GM12878 (cell line): ENCODE measurements around the gene MYL11. TPM values are rescaled to one million over a fixed set of nuclear protein-coding genes. Genes with fewer than 3 reads are reported as not detected.
A peak's percentile ranks its signal among the peaks of the same experiment; 100 is the strongest.
"Not testable (repeated sequence)": the region's sequence is repeated elsewhere in the genome, so short reads cannot be mapped to it uniquely, and the experiment has no call there.

Experiments used
- ATAC-seq: fragments of 200-7000 bp; cut with Tn5 transposase; 3 replicates; pipeline ENCODE4 v1.9.1; 2020; ENCODE audit warnings: mild to moderate bottlenecking, moderate library complexity
- BruUV-seq: library from RNA; stranded (reverse); fragments of 400-500 nt; replicated peaks from 2 replicates; lab custom pipeline; 2021; lab: Mats Ljungman, UMichigan
- CTCF ChIA-PET: fragments of 300-600 bp; sonication (Branson Sonifier 250); formaldehyde crosslinking; extraction: SDS; loops from one replicate; lab custom pipeline; 2021; ENCODE audit warnings: inconsistent platforms; lab: Yijun Ruan, JAX
- POLR2A ChIA-PET: fragments of 350-600 bp; formaldehyde crosslinking; extraction: SDS; loops from one replicate; lab custom pipeline; 2021; ENCODE audit warnings: inconsistent platforms; lab: Charles Lee
- RAD21 ChIA-PET: fragments of 300-600 bp; sonication (Branson Sonifier 250); formaldehyde crosslinking; loops from one replicate; lab custom pipeline; 2023; ENCODE audit warnings: antibody characterized with exemption; ENCODE audit not compliant: unreplicated experiment; lab: Charles Lee
- SMC1A ChIA-PET: fragments of 300-600 bp; sonication (Branson Sonifier 250); formaldehyde crosslinking; loops from one replicate; lab custom pipeline; 2023; ENCODE audit not compliant: unreplicated experiment, uncharacterized antibody; lab: Charles Lee
- DNase-seq: peaks from one replicate; pipeline ENCODE4 v3.0.0-alpha.2; 2011; ENCODE audit warnings: low read depth, low spot score
- FAIRE-seq: peaks from 3 replicates; lab custom pipeline; 2011; peaks lifted over from hg19 to GRCh38; lab: Jason Lieb, UNC
- H2AFZ ChIP-seq: 2 replicates; pipeline ENCODE4 v1.6.0; 2011; ENCODE audit warnings: low read depth, low read length, control low read depth; ENCODE audit not compliant: control insufficient read depth
- H3K27ac ChIP-seq: 2 replicates; pipeline ENCODE4 v1.5.1; 2011; ENCODE audit warnings: control low read depth; ENCODE audit not compliant: control insufficient read depth, insufficient read depth
- H3K27me3 ChIP-seq, 2 experiments: replicated peaks in 1 of 2; 2 replicates each; pipeline versions ENCODE4 v1.6.0 to v1.6.1; 2011; ENCODE audit warnings: low read length in 1 of 2; ENCODE audit not compliant: control insufficient read depth in 2 of 2, insufficient read depth in 2 of 2
- H3K36me3 ChIP-seq, 2 experiments: 2 replicates each; pipeline ENCODE4 v1.5.1; 2011; ENCODE audit warnings: low read length in 1 of 2; ENCODE audit not compliant: control insufficient read depth in 2 of 2, insufficient read depth in 2 of 2
- H3K4me1 ChIP-seq: 2 replicates; pipeline ENCODE4 v1.6.1; 2011; ENCODE audit warnings: mild to moderate bottlenecking, low read length, moderate library complexity, mixed read lengths; ENCODE audit not compliant: control insufficient read depth, insufficient read depth
- H3K4me2 ChIP-seq: 2 replicates; pipeline ENCODE4 v1.6.0; 2011; ENCODE audit warnings: control low read depth; ENCODE audit not compliant: control insufficient read depth, insufficient read depth
- H3K4me3 ChIP-seq: fragments of 200-600 bp; sonication (generic); 2 replicates; pipeline ENCODE4 v1.5.1; 2016
- H3K79me2 ChIP-seq: 2 replicates; pipeline ENCODE4 v1.6.0; 2011; ENCODE audit warnings: low read length; ENCODE audit not compliant: control insufficient read depth, insufficient read depth
- H3K9ac ChIP-seq: 2 replicates; pipeline ENCODE4 v1.8.0; 2011; ENCODE audit warnings: low read length, control low read depth, mixed read lengths; ENCODE audit not compliant: control insufficient read depth, insufficient read depth
- H3K9me3 ChIP-seq: replicated peaks from 3 replicates; pipeline ENCODE4 v1.5.1; 2011; ENCODE audit warnings: mild to moderate bottlenecking, low read length; ENCODE audit not compliant: control insufficient read depth, insufficient read depth
- H4K20me1 ChIP-seq: 2 replicates; pipeline ENCODE4 v1.6.0; 2011; ENCODE audit not compliant: control insufficient read depth, insufficient read depth
- KDM1A ChIP-seq: fragments of 200-600 bp; sonication (generic); IDR thresholded peaks from 2 replicates; pipeline ENCODE4 v1.6.1; 2016; ENCODE audit warnings: borderline replicate concordance
- LARP7 ChIP-seq: fragments of 450-650 bp; IDR thresholded peaks from 2 replicates; pipeline ENCODE4 v1.6.1; 2017; ENCODE audit warnings: mild to moderate bottlenecking
- ZBTB40 ChIP-seq: fragments of 450-650 bp; IDR thresholded peaks from 2 replicates; pipeline ENCODE4 v1.6.1; 2016; ENCODE audit warnings: mild to moderate bottlenecking, moderate library complexity, borderline replicate concordance
- ZNF384 ChIP-seq: IDR thresholded peaks from 2 replicates; pipeline ENCODE4 v1.6.1; 2012; ENCODE audit warnings: low read depth, mild to moderate bottlenecking, low read length, improper control_type of control experiment, borderline replicate concordance
- WGBS: methylation state at CpG from one replicate; pipeline ENCODE4 v1.1.6; 2016; ENCODE audit warnings: low lambda C conversion rate; ENCODE audit not compliant: insufficient replicate concordance, insufficient coverage; ENCODE audit errors: missing lambda C conversion rate; 5-methylcytosine and 5-hydroxymethylcytosine counted together
- in situ Hi-C: fragments of 300-500 bp; cut with MboI; formaldehyde crosslinking; loops from 9 replicates; pipeline ENCODE4 v1.14.3; 2018; ENCODE audit warnings: mixed read lengths
- intact Hi-C: fragments of 100-400 bp; cut with micrococcal nuclease; formaldehyde crosslinking; loops from one replicate; pipeline ENCODE4 v1.14.2; 2022; ENCODE audit not compliant: unreplicated experiment
- polyA plus RNA-seq, 11 experiments: library from polyadenylated mRNA; depleted of rRNA in 4 of 11; unstranded in 6 of 11; stranded (reverse) in 5 of 11; fragments of >200 nt; fragmentation: Nextera tagmentation in 4 of 11; fragmentation: Illumina TruSeq in 1 of 11; extraction: Ambion mirVana in 4 of 11; extraction: Trizol in 1 of 11; gene quantifications; 1 replicate in 1 of 11; 2 replicates in 10 of 11; pipeline versions ENCODE4 v1.2.1 to v1.2.3, GENCODE V29; 2011 to 2016; ENCODE audit warnings: inconsistent platforms in 2 of 11, missing spikeins in 2 of 11, low read depth in 1 of 11
- total RNA-seq, 4 experiments: library from RNA; depleted of rRNA in 3 of 4; stranded (reverse); fragments of >200 nt in 3 of 4; fragmentation: Illumina TruSeq in 1 of 4; extraction: Trizol in 1 of 4; gene quantifications; 2 replicates each; pipeline versions ENCODE4 v1.2.1 to v1.2.3, GENCODE V29; 2013 to 2021
- TF ChIP-seq, protein P1 (sequence below): IDR thresholded peaks from 2 replicates; pipeline ENCODE4 v1.6.1; 2011; ENCODE audit warnings: low read depth, mild to moderate bottlenecking, low read length, moderate library complexity, borderline replicate concordance; ENCODE audit errors: extremely low read depth

MYL11 gene
- total and polyA plus RNA-seq, 10 of the 15 experiments (the other 5 are each of a cell fraction or from before 2014, with no cell fraction given) = 0.19 to 1.2 (median 0.61) TPM; not detected in 5

DNA sequence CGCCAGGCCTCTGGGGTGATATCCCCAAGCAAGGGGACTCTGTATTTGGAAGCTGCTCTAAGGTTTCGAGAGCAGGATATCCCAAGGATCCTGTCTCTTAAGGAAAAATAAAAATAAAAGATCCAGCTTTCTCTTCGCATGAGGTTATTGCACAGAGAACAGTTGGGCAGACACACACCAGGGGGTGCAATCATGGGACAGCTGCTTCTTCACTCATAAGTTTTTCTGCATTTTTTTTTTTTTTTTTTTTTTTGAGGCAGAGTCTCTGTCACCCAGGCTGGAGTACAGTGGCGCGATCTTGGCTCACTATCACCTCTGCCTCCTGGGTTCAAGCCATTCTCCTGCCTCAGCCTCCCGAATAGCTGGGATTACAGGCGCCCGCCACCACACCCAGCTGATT is 32.6 kb upstream of the MYL11 start:
- FAIRE-seq, in situ Hi-C loops: not testable (repeated sequence)

DNA sequence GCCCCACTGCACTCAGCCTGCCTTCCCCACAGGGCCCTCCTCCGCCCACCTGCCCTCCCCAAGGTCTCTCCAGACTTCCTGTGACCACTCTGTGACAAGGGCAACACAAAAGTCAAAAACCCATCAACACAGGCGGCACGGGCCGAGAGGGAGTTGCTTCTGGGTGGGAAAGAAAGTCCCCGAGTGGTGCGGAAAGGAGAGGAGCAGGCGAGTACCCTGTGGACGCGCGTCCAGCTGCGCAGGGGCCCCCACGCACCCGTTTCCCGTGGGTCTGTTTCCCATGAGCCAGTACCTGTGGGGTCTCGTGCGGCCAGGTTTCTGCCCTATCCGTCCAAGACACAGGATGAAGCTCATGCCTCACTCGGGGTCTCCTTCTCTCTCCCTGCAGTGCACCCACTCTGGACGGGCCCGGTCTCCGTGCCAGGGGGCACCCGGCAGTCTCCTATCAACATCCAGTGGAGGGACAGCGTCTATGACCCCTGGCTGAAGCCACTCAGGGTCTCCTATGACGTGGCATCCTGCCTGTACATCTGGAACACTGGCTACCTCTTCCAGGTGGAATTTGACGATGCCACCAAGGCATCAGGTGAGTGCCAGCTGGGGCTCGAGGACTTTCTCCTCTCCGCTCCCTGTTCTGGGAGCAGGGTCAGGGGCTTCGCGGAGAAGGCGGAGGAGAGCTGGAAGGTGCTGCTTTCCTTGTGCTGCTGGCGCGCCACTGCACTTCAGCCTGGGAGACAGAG is 31.7 kb upstream of the MYL11 start:
- Histone ChIP-seq H3K27me3 (no peaks in the 10 kb centered on the region), H2AFZ (no peak overlapping the region), H3K4me2 (no peak overlapping the region), H3K27ac (no peak overlapping the region), H3K79me2 (no peaks in the 10 kb centered on the region), H3K36me3 (no peaks in the 10 kb centered on the region), H3K4me1 (no peaks in the 10 kb centered on the region), H3K4me3 (no peak overlapping the region), H3K9ac (no peak overlapping the region), H3K9me3 (no peaks in the 10 kb centered on the region), H4K20me1 (no peaks in the 10 kb centered on the region)
- ChIA-PET SMC1A (interaction anchor here (0.6 kb wide), 1 partner anchor 246 kb away, joined by 3 read pairs; no protein-coding TSS in a partner anchor), CTCF (no interaction called here), RAD21 (no interaction called here), POLR2A (interaction anchor here (0.7 kb wide), 1 partner anchor 280 kb away, joined by 3 read pairs; no protein-coding TSS in a partner anchor)
- no peak for ATAC-seq
- BruUV-seq = no TSS peak
- WGBS = 82% methylated on average over 30 of the region's 32 CpGs
- no peak for TF ChIP-seq LARP7
- no peak for TF ChIP-seq ZBTB40
- TF ChIP-seq KDM1A = no peak
- TF ChIP-seq, protein P1, sequence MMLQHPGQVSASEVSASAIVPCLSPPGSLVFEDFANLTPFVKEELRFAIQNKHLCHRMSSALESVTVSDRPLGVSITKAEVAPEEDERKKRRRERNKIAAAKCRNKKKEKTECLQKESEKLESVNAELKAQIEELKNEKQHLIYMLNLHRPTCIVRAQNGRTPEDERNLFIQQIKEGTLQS = no peak
- DNase-seq = no peak
- intact Hi-C loops (no loop called here), in situ Hi-C loops (no loop called here)
- no peak for FAIRE-seq

More for the DNA sequence above, 32.6 kb upstream of the MYL11 start:
- BruUV-seq, H2AFZ ChIP-seq, H3K4me2 ChIP-seq, H3K79me2 ChIP-seq, intact Hi-C loops, H3K9me3 ChIP-seq, H3K27me3 ChIP-seq, DNase-seq, H3K4me3 ChIP-seq, H3K4me1 ChIP-seq, H3K36me3 ChIP-seq, H3K9ac ChIP-seq, H3K27ac ChIP-seq, H4K20me1 ChIP-seq: not testable (repeated sequence)
- peak; percentile 45; the same call in 2 of the 3 replicates for ATAC-seq
- 85% methylated on average over 8 of the region's 8 CpGs for WGBS
- ChIA-PET SMC1A (interaction anchor here (1.1 kb wide), 1 partner anchor 13 kb away, joined by 3 read pairs; the partner anchor contains the start of gene CD2BP2), RAD21 (interaction anchor here (0.7 to 1.1 kb wide), 2 partner anchors 23 to 195 kb away, joined by 3 to 5 read pairs; no protein-coding TSS in a partner anchor), POLR2A (interaction anchor here (0.6 to 1.7 kb wide), 3 partner anchors 8 to 299 kb away, joined by 3 to 7 read pairs (median 6); no protein-coding TSS in a partner anchor), CTCF (interaction anchor here (0.6 to 1.2 kb wide), 3 partner anchors 8 to 266 kb away, joined by 3 to 4 read pairs (median 3); no protein-coding TSS in a partner anchor)
- TF ChIP-seq ZNF384 = 0 out of 2 replicates have a peak, but pooled peaks have one; percentile 28
